Measurements from ENCODE around the gene FBXL16. TPM values are rescaled to one million over a fixed set of nuclear protein-coding genes. Genes with fewer than 3 reads are reported as not detected.

The FBXL16 gene
- total and polyA plus RNA-seq, 9 of the 15 experiments (the other 6 are each of a cell fraction or from before 2014, with no cell fraction given), result 0.21 to 8.2 (median 1.7) TPM

GRCh38 chr16:709566-710499 lies 4.2 kb upstream of the FBXL16 start (continued):
- TF ChIP-seq IFI16 (CRISPR knock-in tag; IDR thresholded peaks at IDR 0.05) (no peak), TCF7 (IDR thresholded peaks at IDR 0.05; ENCODE audit: borderline replicate concordance) (no peak), HDAC1 (IDR thresholded peaks at IDR 0.05) (0 out of 4 replicates have a peak, but pooled peaks of 1 of the 2 experiments have one; percentile 30), ILK (tag; IDR thresholded peaks at IDR 0.05; ENCODE audit: borderline replicate concordance, low read depth) (no peak), MAFG (tag; conservative IDR thresholded peaks at IDR 0.05) (peak; percentile 33; the same call in 1 of the 2 replicates), NFE2 (IDR thresholded peaks at IDR 0.05; ENCODE audit: low read depth) (peak; percentile 87), E2F3 (CRISPR knock-in tag; IDR thresholded peaks at IDR 0.05) (no peak), RREB1 (CRISPR knock-in tag; IDR thresholded peaks at IDR 0.05) (peak; percentile 96), FOXJ2 (tag; IDR thresholded peaks at IDR 0.05) (peak; percentile 53; the same call in 1 of the 2 replicates), SMARCA5 (IDR thresholded peaks at IDR 0.05) (no peak), MEF2A (IDR thresholded peaks at IDR 0.05; ENCODE audit: control insufficient read depth, low read depth, low read length) (peak; percentile 90), ZNF609 (CRISPR knock-in tag; IDR thresholded peaks at IDR 0.05; ENCODE audit: borderline replicate concordance) (no peak), BCL6 (CRISPR knock-in tag; IDR thresholded peaks at IDR 0.05) (no peak), HNRNPLL (IDR thresholded peaks at IDR 0.05; ENCODE audit: low read depth, low read length, poor library complexity, severe bottlenecking) (no peak), BMI1 (IDR thresholded peaks at IDR 0.05; ENCODE audit: low read length) (peak; percentile 100), ZBTB7A (IDR thresholded peaks at IDR 0.05; ENCODE audit: borderline replicate concordance, control insufficient read depth, low read depth, low read length) (peak; percentile 32; the same call in 1 of the 2 replicates), ZNF282 (CRISPR knock-in tag; IDR thresholded peaks at IDR 0.05) (no peak), ZNF707 (CRISPR knock-in tag; conservative IDR thresholded peaks at IDR 0.05) (no peak)

Data from K562 (cell line).